Skin of body (tissue), 2 donors: ENCODE results near the gene PPIB. TPM values are rescaled to one million over a fixed set of nuclear protein-coding genes. Genes with fewer than 3 reads are reported as not detected.
A peak's percentile ranks its signal among the peaks of the same experiment; 100 is the strongest.

Source experiments
- DNase-seq: peaks from one replicate; lab custom pipeline; 2025; lab: John Stamatoyannopoulos, UW
- total RNA-seq: library from RNA; depleted of rRNA; stranded (reverse); fragments of >200 nt; gene quantifications from one replicate; pipeline ENCODE4 v1.2.3, GENCODE V29; 2014

PPIB gene
- total RNA-seq, 1 donor from 2014 or later, result 210 TPM

DNA sequence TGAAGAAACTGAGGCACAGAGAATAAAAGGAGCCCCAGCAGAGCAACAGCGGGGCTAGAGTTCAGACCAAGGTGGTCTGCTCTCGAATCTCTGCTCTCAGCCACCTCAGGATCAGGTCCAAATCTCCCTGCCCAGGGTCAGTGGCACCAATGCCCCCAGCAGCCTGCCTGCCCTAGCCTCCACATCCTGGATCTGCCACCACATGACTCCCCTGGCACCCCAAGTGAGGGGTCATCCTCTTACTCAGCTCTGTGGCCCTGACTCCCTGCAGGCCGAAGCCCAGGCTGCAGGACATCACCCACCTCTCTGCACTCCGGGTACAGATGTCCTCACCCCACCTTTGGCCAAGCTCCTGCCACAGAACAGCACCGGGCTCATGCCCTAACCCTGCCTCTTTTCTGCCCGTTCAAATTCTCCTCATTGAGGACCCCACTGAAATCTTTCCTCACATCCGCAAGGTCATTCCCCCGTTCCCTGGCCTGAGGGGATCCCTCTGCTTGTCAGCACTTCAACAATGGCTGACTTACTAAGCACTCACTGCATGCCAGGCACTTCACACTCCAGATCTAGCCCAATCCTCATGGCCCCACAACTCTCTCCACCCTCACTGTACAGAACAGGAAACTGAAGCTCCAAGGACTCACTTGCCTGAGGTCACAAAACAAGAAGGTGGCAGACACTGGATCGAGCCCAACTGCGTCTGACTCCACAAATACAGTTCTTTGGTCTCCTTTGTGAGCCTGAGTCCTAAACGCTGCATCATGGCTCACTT is 4.3 kb downstream of the PPIB start:
- no peak for DNase-seq

DNA sequence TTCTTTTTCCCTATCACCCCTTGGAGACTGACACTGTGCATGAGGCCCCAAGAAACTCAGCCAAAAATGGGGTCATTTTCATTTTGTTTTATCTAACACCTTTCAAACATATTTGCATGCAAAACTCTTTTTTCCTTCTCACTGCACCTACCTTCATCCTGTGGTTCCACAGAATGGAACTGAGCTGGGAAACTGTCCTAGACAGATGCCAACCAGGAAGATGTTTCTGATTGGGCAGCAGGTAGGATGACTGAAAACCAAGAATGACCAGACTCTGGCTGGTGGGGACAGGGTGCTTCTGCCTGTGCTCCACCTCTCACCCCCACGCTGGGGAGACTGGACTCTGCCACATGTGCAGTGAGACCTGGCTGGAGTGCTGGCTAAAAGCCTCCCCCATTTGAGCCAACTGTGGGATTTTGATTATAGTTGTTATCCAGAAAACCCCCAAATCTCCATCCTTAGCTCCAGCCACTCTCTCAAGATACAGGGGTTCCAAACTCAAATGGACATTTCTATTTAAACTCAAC is 5.2 kb downstream of the PPIB start:
- DNase-seq, result no peak

DNA sequence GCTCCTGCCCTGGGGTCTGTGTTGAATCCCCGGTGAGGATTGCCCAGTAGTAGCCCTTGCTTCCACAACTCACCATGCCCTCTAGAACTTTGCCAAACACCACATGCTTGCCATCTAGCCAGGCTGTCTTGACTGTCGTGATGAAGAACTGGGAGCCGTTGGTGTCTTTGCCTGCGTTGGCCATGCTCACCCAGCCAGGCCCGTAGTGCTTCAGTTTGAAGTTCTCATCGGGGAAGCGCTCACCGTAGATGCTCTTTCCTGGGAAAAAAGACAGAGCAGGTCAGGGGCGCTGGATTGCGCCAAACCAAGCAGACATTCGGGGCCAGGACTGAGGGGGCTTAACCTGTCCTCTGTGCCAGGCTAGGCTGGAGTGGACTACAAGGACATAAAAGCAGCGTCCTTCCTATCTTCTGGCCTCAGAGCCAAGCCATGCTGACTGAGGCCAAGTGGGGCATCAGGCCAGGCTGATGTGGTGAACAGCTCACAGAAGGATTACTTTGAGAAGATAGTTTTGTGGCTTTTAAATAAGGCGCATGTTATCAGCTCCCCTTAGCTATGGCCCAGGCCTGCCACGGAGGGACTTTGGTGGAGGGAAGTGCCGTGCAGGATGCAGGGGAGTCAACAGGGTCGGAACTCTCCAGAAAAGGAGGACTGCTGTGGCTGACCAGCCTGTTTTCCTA is 6.0 kb downstream of the PPIB start:
- DNase-seq, result no peak

DNA sequence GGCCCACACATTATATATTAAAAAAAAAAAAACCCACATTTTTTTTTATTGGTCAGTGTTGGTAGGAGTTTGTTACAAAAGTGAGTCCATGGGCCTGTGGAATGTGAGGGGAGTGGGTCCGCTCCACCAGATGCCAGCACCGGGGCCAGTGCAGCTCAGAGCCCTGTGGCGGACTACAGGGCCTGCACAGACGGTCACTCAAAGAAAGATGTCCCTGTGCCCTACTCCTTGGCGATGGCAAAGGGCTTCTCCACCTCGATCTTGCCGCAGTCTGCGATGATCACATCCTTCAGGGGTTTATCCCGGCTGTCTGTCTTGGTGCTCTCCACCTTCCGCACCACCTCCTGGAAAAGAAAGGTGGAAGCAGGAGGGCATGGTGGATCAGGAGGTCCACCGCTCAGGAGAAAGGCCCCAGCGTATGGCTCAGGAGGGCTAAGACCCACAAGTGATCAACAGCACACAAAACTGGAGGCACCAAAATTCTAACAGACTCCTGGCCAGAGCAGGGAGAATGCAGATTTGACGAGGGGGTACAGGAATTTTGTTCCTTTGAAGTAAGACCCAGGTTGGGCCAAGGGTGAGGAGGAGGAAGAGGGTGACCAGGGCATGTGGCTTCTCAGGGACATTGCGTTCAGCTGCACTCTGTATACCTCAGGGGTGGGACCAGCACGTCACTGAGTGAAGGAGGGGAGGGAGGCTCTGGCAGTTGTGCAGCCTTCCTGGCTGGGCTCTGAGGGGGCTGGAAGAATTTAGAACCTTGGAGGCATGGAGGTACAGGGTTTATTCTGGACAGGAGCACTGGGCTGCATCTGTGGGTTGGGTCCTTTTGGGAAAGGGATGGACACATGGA is 6.8 kb downstream of the PPIB start:
- DNase-seq, result no peak

DNA sequence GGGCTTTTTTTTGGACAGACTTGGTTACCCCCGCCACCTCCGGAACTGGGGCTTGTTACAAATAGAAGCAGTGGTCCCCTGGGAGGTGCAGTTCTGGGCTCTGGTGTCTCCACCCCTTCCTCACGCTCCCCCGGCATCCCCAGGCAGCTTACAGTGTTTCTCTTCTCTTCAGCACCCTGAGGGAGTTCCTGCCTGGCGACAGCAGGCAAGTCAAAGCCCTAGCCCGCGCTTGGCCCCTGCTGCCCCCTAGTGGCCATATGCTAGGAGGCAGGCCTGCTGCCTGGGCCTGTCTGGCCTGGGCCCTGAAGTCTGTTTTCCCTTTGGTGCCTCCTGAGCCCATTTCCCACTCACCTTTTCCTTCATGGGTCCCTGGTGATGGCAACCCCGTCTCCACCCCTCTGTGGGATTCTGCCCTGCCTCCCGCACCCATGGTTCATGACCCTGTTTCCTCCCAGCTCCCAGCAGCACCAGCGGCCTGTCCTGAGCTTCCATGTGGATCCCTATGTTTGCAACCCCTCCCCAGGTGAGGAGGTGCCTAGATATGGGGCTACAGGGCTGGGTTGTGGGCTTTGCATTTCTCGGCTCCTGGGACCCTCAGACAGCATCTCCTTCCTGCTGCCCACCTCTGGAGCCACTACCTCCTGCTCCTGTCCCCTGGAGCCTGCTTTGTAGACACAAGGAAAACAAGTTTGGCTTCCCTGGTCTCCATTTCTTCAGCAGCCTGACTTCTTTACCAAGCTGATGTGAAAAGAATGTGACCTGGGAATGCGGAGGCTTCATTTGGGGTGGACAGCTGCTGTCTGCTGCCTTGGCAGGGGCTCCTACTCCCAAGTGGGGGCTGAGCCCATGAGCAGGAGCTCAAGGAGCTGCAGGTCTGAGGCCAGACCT is 9.1 kb downstream of the PPIB start:
- peak; percentile 79 for DNase-seq

DNA sequence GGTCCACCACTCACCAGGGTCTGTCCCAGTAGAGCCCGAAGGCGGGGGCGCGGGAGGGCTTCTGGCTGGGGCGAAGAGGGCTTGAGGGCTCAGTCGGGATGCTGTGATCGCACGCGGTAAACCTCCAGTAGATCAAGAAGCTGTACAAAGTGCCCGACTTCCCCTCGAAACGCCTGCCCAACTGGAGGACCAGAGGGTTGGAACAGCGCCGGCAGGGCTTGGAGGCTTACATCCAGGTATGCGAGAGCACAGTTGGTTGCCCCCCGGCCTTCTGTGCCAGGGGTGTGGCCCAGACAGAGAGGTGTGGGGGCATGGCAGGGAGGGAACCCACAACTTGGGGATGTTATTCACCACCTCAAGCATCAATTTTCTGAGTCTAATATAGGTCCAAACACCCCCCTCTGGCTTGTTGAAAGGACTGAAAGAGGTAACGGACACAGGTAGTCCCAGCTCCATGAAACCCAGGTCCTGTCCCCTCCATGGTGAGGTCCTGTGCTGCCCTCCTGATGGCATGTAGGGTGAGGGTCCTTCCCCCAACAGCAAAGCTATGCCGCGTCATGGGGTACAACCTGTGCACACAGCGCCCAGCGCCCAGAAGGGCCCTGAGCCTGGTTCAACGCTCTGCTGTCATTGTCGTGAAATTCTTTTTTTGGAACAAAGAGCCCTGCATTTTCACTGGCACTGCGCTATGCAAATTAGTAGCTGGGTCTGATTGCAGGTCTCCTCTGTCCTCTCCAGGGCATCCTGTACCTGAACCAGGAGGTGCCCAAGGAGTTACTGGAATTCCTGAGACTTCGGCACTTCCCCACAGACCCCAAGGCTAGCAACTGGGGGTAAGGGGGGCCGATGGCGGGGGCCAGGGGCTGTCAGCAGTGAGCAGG is 10.1 kb downstream of the PPIB start:
- no peak for DNase-seq

DNA sequence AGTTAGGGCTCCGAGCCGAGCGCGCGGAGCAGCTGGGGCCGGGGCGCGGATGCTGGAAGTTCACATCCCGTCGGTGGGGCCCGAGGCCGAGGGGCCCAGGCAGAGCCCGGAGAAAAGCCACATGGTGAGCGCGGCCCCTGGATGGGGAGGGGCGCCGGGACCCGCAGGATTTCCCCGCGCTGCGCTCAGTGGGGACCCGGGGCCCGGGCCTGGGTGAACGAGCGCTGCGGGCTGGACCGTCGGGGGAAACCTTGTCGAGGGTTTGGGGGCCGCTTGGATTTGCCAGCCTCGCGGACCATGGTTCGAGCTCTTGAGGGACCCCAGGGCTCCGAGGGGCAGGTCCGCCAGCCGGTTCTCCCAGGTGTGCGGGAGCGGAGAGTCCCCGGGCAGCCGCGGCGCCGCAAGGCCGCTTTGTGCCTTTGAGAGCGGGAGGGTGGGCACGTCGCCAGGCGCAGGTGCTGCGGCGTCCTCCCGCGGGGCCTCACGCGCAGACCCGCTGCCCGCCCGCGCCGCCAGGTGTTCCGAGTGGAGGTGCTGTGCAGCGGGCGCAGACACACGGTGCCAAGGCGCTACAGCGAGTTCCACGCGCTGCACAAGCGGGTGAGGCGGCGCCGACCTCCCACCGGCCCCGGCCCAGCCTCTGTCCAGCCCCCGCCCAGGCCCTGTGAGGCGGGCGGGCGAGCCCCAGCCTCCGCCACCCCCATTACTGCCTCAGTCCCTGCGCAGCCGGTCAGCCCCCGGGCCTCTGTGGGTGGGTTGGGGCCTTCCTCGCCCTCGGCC is 10.9 kb downstream of the PPIB start, which contains the start of gene SNX22:
Gene SNX22, plus strand, starts transcription at position 5 of the 780 bp plus-strand sequence. Its CDS starts 45 bp downstream, at position 50.
- no peak for DNase-seq

DNA sequence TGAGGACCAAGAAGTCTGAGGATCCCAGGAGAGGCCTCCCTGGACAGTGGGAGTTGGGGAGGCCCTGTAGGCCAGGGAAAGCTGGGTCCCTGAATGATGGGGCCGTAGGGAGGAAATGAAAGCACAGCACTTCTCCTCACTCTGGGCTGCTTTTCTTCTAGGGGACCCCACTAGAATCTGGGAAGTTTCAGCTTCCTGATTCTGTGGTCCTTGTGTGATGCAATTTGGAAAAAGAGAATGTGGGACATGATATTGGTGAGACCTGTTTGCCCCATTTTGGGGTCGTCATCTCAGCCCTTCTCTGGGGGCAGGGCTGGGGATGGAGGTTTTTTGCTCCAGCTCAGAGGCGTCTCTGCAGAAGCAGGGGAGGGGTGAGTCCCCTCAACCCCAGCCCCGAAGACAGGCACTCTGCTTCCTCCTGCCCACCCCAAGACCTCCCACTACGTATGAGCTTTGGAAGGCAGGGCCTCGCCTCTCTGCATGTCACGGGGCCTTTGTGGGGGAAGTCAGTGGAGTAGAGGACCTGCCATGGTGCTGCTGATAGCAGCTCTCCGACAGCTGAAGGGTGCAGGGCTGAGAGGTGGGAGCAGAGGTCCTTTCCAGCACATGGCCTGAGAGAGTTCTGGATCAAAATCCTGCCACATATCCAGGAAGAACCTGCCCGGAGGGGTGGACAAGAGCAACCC is 12.8 kb downstream of the PPIB start:
- no peak for DNase-seq

DNA sequence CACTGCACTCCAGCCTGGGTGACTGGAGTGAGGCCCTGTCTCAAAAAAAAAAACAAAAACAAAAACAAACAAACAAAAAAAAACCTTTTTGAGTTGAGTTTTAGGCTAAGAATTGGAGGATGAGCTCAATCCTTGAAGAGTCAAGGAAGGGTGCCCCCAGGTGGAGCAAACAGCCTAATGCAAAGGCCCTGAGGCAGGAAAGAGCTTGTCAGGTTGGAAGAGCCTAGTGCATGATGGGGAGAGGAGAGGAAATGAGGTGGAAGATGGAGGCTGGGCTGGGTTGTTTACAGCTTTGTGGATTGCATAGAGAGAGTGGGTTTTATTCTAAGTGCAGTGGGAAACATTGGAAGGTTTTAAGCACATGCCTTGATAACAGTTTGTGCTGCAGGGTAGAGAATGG is 13.4 kb downstream of the PPIB start:
- DNase-seq, result no peak

DNA sequence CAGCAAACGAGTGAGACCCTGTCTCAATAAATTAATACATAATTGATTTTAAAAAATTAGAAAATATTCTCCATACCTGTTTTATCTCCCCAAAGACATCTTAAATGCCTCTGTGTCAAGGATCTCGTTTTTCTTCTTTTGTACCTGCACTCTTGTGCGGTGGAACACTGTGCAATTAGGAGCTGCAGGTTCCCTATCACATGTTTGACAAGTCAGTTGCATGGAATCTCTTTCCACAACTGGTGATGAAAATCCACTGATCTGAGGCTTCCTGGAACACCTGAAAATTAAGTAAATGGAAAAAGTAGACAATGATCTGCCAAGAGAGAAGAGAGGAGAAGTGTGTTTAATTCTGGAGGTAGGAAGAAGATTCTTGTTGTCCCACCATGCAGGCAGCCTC is 14.2 kb downstream of the PPIB start:
- DNase-seq, result no peak

DNA sequence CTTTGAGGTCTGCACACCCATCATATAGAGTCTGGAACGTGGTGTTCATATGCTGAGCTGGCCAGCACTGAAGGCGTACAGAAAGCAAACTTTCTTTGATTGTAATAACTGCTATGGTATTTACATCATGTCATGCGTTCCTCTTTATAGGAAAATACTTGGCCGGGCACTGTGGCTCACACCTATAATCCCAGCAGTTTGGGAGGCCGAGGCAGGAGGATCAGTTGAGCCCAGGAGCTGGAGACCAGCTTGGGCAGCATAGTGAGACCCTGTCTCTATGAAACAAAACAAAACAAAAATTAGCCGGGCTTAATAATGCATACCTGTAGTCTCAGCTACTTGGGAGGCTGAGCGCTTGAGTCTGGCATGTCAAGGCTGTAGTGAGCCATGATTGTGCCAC is 14.7 kb downstream of the PPIB start:
- DNase-seq, result no peak

DNA sequence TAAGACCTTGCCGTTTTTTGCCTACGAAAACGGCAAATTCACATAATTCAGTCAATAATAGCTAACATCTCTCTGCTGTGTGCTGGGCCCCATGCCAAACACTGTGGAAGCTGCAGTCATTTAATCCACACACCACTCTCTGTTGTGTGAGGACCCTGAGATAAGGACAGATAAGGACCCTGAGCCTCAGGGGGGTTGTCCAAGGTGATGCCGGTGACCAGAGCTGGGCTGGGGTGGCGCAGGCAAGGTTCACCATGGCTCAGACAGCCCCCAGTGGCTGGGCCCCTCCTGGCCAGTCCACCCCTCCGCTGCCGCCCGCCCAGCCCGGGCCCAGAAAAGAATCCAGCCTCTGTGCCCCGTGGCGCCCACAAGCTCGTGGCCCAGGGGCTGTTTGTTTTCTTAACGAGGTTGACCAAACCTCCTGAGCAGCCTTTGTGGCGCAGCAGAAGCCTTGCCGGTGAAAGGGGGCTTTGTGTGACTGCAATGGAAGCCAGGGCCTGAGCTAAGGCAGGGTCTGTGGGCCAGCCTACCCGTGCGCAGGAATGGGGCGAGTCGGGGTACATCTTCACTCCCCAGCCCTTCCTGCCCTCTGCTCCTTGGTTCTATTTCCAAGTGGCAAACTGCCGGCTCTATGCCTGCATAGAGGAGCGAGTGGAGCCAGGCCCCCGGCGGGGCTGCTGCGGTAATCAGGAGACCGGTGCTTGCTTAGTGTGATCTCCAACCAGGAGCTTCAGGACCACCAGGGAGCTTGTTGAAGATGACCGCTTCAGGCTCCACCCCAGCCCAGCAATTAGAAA is 15.7 kb downstream of the PPIB start:
- DNase-seq, result no peak

DNA sequence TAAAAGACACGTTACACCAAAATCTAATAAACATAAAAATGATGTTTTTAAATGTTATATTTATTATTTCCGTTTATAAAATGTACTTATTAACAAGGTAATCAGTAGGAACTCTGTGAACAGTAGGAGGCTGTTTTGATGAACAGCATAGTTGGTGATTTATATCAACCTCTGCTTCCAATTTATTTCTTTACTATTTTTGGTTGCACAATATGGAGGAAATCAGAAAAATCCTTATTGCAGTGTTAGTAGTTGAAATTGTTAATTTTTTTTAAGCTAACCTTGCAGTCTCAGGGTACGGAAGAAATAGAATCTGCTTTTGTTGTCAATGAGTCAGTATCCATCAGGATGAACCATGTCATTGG is 16.3 kb downstream of the PPIB start:
- peak; percentile 17 for DNase-seq

DNA sequence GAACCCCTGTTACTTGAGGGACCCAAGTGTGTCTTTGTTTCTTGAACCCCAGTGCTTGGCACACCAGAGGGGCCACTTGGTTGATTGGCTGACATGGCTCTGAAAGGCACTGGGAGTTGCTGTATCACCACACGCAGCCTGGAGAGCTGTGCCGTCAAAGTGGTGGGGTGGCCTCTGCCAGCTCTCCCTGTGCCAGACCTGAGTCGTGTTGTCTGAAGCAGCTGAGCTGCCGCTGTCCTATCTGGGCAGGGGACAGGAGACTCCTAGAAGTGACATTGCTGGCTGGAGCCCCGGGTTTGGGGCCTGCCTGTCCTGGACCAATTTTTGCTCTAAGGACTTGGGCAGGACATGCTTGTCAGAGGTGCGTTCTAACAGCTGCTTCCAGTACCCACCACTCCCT is 16.8 kb downstream of the PPIB start:
- DNase-seq, result no peak

DNA sequence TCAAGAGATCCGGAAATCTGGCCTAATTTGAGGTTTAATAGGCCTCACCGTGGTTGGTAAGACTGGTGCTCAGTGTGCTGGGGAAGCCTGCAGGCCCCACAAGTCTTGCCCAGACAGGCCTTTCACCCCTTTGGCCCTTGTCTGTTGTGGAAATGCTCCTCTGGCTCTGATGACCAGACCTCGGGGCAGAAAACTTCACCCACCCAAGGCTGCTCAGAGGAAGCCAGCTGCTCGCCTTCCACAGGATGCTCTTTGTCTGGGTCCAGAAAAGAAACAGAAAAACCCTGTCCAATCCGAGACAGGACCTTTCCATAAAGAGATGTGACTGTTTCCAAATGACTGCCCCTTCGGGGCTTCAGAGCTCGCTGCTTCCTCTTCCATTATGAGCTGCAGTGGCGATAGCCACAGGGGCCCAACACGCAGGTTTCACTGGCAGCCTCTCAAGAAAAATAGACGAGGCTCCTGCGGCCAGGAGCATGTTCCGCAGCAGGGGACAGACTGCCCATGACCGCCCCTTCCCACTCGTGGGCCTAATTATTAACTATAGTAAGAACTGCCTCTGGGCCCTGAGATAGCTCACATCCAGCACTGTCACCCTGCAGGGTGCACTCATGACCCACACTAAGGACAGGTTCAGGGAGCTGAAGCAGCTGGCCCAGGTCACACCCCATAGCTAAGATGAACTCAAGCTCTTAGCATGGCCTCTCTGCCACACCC is 18.1 kb downstream of the PPIB start:
- no peak for DNase-seq

DNA sequence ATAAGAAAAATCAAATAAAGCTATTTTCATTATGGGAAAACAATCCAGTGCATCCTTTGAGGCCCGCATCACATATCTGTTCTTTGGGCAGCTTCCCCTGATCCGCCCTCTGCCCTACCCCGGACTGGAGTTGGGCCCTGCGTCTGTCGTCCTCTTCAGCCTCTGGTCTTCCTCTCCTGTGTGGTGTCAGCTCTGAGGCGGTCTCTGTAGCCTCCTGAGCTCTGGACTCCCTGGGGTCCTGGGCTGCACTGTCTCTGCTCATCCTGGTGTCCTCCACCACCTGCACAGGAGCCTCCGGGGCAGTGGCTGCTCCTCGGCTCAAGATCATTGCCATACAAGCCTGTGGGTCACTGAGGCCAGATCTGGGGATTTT is 18.6 kb downstream of the PPIB start:
- no peak for DNase-seq

DNA sequence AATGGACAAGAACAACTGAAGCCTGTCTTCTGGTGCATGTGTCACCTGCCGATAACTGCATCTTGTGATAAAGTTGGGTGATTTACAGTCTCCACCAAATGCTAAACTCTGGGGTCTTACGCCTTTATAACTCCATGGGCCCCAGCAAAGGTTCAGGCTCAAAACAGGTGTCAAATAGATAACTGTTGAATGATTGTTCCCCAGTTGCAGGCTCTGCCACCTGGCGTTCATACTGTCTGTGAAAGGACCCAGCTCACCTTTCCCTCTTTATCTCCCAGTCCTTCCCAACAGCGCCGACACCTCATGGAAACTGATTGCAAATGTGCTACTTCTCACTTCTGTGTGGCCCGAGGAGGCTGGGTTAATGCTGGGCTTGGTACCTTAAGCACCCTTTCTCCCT is 19.5 kb downstream of the PPIB start:
- no peak for DNase-seq
